ENCODE results near the gene CIROP.

The CIROP gene

GRCh38 chr14:23139874-23140273, 35.1 kb upstream of the CIROP start:
- TF ChIP-seq CTCF (conservative IDR thresholded peaks at IDR 0.05) (no peak), ZFX (IDR thresholded peaks at IDR 0.05) (no peak)
- H3K27ac ChIP-seq, result no peak overlapping the region

GRCh38 chr14:23137813-23138535, 33.2 kb upstream of the CIROP start:
- H3K27ac ChIP-seq, result no peak overlapping the region
- TF ChIP-seq ZFX (IDR thresholded peaks at IDR 0.05) (no peak), CTCF (conservative IDR thresholded peaks at IDR 0.05) (no peak)

- no peak for TF ChIP-seq CTCF (conservative IDR thresholded peaks at IDR 0.05)
- TF ChIP-seq ZFX (IDR thresholded peaks at IDR 0.05), result no peak
- H3K27ac ChIP-seq, result no peak overlapping the region
These were observed 32.5 kb upstream of the CIROP start for GRCh38 chr14:23137192-23137812.

GRCh38 chr14:23136566-23137133, 31.9 kb upstream of the CIROP start:
- no peak for TF ChIP-seq CTCF (conservative IDR thresholded peaks at IDR 0.05)
- no peak for TF ChIP-seq ZFX (IDR thresholded peaks at IDR 0.05)
- H3K27ac ChIP-seq, result no peak overlapping the region

- TF ChIP-seq ZFX (IDR thresholded peaks at IDR 0.05) (no peak), CTCF (conservative IDR thresholded peaks at IDR 0.05) (no peak)
- H3K27ac ChIP-seq, result no peak overlapping the region
These were observed 28.2 kb upstream of the CIROP start for GRCh38 chr14:23132970-23133369.

- H3K27ac ChIP-seq, result no peak overlapping the region
- TF ChIP-seq ZFX (IDR thresholded peaks at IDR 0.05) (no peak), CTCF (conservative IDR thresholded peaks at IDR 0.05) (no peak)
These were observed 26.7 kb upstream of the CIROP start for GRCh38 chr14:23131482-23131881.

GRCh38 chr14:23130871-23131270, 26.1 kb upstream of the CIROP start:
- H3K27ac ChIP-seq, result no peak overlapping the region
- TF ChIP-seq ZFX (IDR thresholded peaks at IDR 0.05) (no peak), CTCF (conservative IDR thresholded peaks at IDR 0.05) (no peak)
